Measurements from ENCODE around the gene KCND1. TPM values are rescaled to one million over a fixed set of nuclear protein-coding genes. Genes with fewer than 3 reads are reported as not detected.

The KCND1 gene
- polyA plus RNA-seq, 1 experiment: 1.2 TPM

- POLR2A ChIA-PET: interaction anchor here (0.5 to 0.6 kb wide), 2 partner anchors 83 to 137 kb away, joined by 3 to 7 read pairs; partner anchors contain the start of gene GRIPAP1
- Histone ChIP-seq H3K27me3 (ENCODE audit: control insufficient read depth, insufficient read depth, low read length) (no peaks in the 10 kb centered on the region), H3K27ac (ENCODE audit: low read depth, low read length) (peak overlapping the region; percentile 31), H3K4me3 (ENCODE audit: low read depth, low read length) (peak overlapping the region; percentile 60), H3K9me3 (ENCODE audit: control insufficient read depth, insufficient read depth, low read length) (no peaks in the 10 kb centered on the region)
- TF ChIP-seq CTCF (IDR thresholded peaks at IDR 0.05; ENCODE audit: low read depth, low read length): no peak
- no peak for DNase-seq (ENCODE audit: low read depth, low spot score)
- CTCF ChIA-PET: no interaction called here
Measured at GRCh38 chrX:48919360-48919841, 52.2 kb downstream of the KCND1 start.

- no peak for DNase-seq (ENCODE audit: low read depth, low spot score)
- Histone ChIP-seq H3K27ac (ENCODE audit: low read depth, low read length) (peak within 1 kb of the TSS; percentile 31), H3K9me3 (ENCODE audit: control insufficient read depth, insufficient read depth, low read length) (no peaks in the 10 kb centered on the region), H3K4me3 (ENCODE audit: low read depth, low read length) (peak within 1 kb of the TSS; percentile 60), H3K27me3 (ENCODE audit: control insufficient read depth, insufficient read depth, low read length) (no peaks in the 10 kb centered on the region)
- POLR2A ChIA-PET: interaction anchor here (0.6 kb wide), 1 partner anchor 83 kb away, joined by 3 read pairs; the partner anchor contains the start of gene GRIPAP1
- CTCF ChIA-PET: no interaction called here
- no peak for TF ChIP-seq CTCF (IDR thresholded peaks at IDR 0.05; ENCODE audit: low read depth, low read length)
Measured at GRCh38 chrX:48918643-48919340, 52.9 kb downstream of the KCND1 start, which contains the start of gene PIM2. PIM2 (minus strand) TSS chrX:48919024; CDS start chrX:48918834, 190 bp downstream.

- no peak overlapping the region for H3K27ac ChIP-seq (ENCODE audit: low read depth, low read length)
- no peaks in the 10 kb centered on the region for H3K9me3 ChIP-seq (ENCODE audit: control insufficient read depth, insufficient read depth, low read length)
- H3K27me3 ChIP-seq (ENCODE audit: control insufficient read depth, insufficient read depth, low read length): no peaks in the 10 kb centered on the region
- ChIA-PET CTCF (no interaction called here), POLR2A (interaction anchor here (0.6 kb wide), 1 partner anchor 125 kb away, joined by 3 read pairs; the partner anchor contains the start of gene TFE3)
- H3K4me3 ChIP-seq (ENCODE audit: low read depth, low read length): peak overlapping the region; percentile 60
- DNase-seq (ENCODE audit: low read depth, low spot score): no peak
- TF ChIP-seq CTCF (IDR thresholded peaks at IDR 0.05; ENCODE audit: low read depth, low read length): no peak
Measured at GRCh38 chrX:48918301-48918642, 53.4 kb downstream of the KCND1 start.

GRCh38 chrX:48917139-48918001 is 54.3 kb downstream of the KCND1 start:
- ChIA-PET POLR2A (no interaction called here), CTCF (interaction anchor here (0.7 to 1.0 kb wide), 2 partner anchors 10 to 269 kb away, joined by 5 read pairs; no protein-coding TSS in a partner anchor)
- peak; percentile 82 for TF ChIP-seq CTCF (IDR thresholded peaks at IDR 0.05; ENCODE audit: low read depth, low read length)
- Histone ChIP-seq H3K4me3 (ENCODE audit: low read depth, low read length) (peak overlapping the region; percentile 60), H3K27ac (ENCODE audit: low read depth, low read length) (peak overlapping the region; percentile 4), H3K9me3 (ENCODE audit: control insufficient read depth, insufficient read depth, low read length) (no peaks in the 10 kb centered on the region), H3K27me3 (ENCODE audit: control insufficient read depth, insufficient read depth, low read length) (no peaks in the 10 kb centered on the region)
- peak; percentile 63 for DNase-seq (ENCODE audit: low read depth, low spot score)
